ENCODE data around the gene FYB1. TPM values are rescaled to one million over a fixed set of nuclear protein-coding genes. Genes with fewer than 3 reads are reported as not detected.

FYB1 gene
- total and polyA plus RNA-seq, 2 donors, result 52.9 to 71.8 TPM

DNA sequence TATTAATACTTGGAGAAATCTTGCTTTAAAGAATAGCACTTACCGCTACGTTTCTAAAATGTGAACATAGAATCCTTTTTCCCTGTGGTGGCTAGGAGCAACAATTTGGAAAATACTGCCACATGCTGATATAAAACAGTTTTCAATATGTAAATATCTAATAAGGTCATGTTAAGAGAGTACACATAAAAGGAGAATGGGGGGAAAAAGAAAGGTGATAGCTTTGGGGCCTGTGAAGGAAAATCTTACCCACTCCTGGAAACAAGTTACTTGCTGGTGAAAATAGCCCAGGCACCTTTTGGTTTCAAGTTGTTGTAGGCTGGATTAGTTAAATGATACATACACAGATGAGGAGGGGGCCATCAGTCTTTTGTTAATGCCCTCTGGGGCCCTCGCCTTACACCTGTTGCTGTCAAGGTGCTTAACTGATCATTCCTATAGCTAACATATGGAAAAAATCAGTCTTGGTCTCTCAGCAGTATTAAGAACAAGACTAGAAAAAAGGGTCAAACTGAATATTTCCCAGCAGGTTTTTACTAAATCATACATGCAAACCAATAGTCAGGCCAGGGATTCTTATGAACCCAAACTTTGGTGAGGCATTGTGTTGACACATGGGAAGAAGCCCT lies 24.1 kb downstream of the FYB1 start:
- Histone ChIP-seq H3K27ac (ENCODE audit: low read depth in 1 of 2, low read length in 1 of 2) (peak overlapping the region; percentile 84 to 92), H3K4me3 (ENCODE audit: low read length in 2 of 2) (peak overlapping the region; percentile 12 to 20), H3K27me3 (ENCODE audit: control insufficient read depth in 2 of 2, insufficient read depth in 1 of 2, low read length in 1 of 2) (no peaks in the 10 kb centered on the region), H3K9me3 (ENCODE audit: control insufficient read depth in 2 of 2, insufficient read depth in 1 of 2, low read length in 1 of 2) (no peaks in the 10 kb centered on the region), H3K4me1 (ENCODE audit: control insufficient read depth in 2 of 2, insufficient read depth in 2 of 2, low read length in 2 of 2) (peaks cover 36 to 53% of the 10 kb centered on the region in 2 donors), H3K36me3 (ENCODE audit: control insufficient read depth in 2 of 2, insufficient read depth in 2 of 2, low read length in 1 of 2) (peaks cover 4 to 31% of the 10 kb centered on the region in 2 donors)
- DNase-seq (ENCODE audit: low read depth in 6 of 9, low spot score in 9 of 9), result no peak
- WGBS, result 87% methylated on average over 3 of the region's 3 CpGs

- H3K27me3 ChIP-seq (ENCODE audit: control insufficient read depth in 2 of 2, insufficient read depth in 1 of 2, low read length in 1 of 2), result no peaks in the 10 kb centered on the region
- H3K4me3 ChIP-seq (ENCODE audit: low read length in 2 of 2), result peak overlapping the region in 1 of 2 donors; percentile 20
- peaks cover 40 to 60% of the 10 kb centered on the region in 2 donors for H3K4me1 ChIP-seq (ENCODE audit: control insufficient read depth in 2 of 2, insufficient read depth in 2 of 2, low read length in 2 of 2)
- no peaks in the 10 kb centered on the region for H3K9me3 ChIP-seq (ENCODE audit: control insufficient read depth in 2 of 2, insufficient read depth in 1 of 2, low read length in 1 of 2)
- 62% methylated on average over 11 of the region's 11 CpGs for WGBS
- H3K36me3 ChIP-seq (ENCODE audit: control insufficient read depth in 2 of 2, insufficient read depth in 2 of 2, low read length in 1 of 2), result peaks cover 4 to 31% of the 10 kb centered on the region in 2 donors
- no peak for DNase-seq (ENCODE audit: low read depth in 6 of 9, low spot score in 9 of 9)
- peak overlapping the region; percentile 84 to 92 for H3K27ac ChIP-seq (ENCODE audit: low read depth in 1 of 2, low read length in 1 of 2)
Observed at GRCh38 chr5:39194466-39195136, 24.8 kb downstream of the FYB1 start.

GRCh38 chr5:39193553-39194465 lies 25.6 kb downstream of the FYB1 start:
- DNase-seq (ENCODE audit: low read depth in 6 of 9, low spot score in 9 of 9), result no peak
- peak overlapping the region; percentile 85 to 92 for H3K27ac ChIP-seq (ENCODE audit: low read depth in 1 of 2, low read length in 1 of 2)
- H3K4me1 ChIP-seq (ENCODE audit: control insufficient read depth in 2 of 2, insufficient read depth in 2 of 2, low read length in 2 of 2), result peaks cover 47 to 68% of the 10 kb centered on the region in 2 donors
- no peaks in the 10 kb centered on the region for H3K9me3 ChIP-seq (ENCODE audit: control insufficient read depth in 2 of 2, insufficient read depth in 1 of 2, low read length in 1 of 2)
- H3K36me3 ChIP-seq (ENCODE audit: control insufficient read depth in 2 of 2, insufficient read depth in 2 of 2, low read length in 1 of 2), result peaks cover 4 to 33% of the 10 kb centered on the region in 2 donors
- H3K27me3 ChIP-seq (ENCODE audit: control insufficient read depth in 2 of 2, insufficient read depth in 1 of 2, low read length in 1 of 2), result no peaks in the 10 kb centered on the region
- H3K4me3 ChIP-seq (ENCODE audit: low read length in 2 of 2), result no peak overlapping the region
- WGBS, result 83% methylated on average over 6 of the region's 6 CpGs

DNA sequence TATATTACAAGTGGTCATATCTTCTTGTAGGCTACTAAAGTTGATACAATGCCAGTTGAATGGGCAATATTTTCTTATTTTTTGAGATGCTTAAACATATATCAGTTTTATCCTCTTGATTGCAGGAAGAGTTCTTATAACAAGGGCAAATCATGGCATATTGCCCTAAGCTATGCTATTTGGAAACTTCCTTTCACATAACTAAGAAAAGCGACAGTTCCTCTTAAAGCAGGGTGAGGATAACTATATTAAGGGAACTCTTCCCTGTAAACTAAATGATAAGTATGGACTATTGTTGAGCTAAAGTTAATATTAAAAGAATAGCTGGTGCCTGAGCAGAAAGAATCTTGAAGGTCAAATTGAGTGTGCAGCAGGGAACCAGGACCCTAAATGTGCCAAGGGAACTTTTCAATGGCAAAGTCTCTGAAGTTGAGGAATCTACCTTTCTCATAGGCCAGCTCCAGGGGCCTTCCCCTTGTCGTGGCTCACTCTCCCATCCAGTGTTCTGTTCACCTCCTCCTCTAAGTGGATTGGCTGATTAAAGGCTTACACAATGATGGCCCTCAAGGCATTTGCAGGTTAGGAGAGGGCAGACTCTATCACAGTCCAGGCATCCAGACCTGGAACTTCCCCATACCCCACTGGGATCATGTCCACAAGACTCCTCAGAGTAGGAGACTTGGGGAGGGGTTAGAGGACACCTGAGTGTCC lies 26.8 kb downstream of the FYB1 start:
- Histone ChIP-seq H3K36me3 (ENCODE audit: control insufficient read depth in 2 of 2, insufficient read depth in 2 of 2, low read length in 1 of 2) (peaks cover 4 to 35% of the 10 kb centered on the region in 2 donors), H3K4me1 (ENCODE audit: control insufficient read depth in 2 of 2, insufficient read depth in 2 of 2, low read length in 2 of 2) (peaks cover 52 to 78% of the 10 kb centered on the region in 2 donors), H3K27me3 (ENCODE audit: control insufficient read depth in 2 of 2, insufficient read depth in 1 of 2, low read length in 1 of 2) (no peaks in the 10 kb centered on the region), H3K9me3 (ENCODE audit: control insufficient read depth in 2 of 2, insufficient read depth in 1 of 2, low read length in 1 of 2) (no peaks in the 10 kb centered on the region), H3K27ac (ENCODE audit: low read depth in 1 of 2, low read length in 1 of 2) (peak overlapping the region; percentile 80 to 92), H3K4me3 (ENCODE audit: low read length in 2 of 2) (peak overlapping the region in 1 of 2 donors; percentile 7)
- WGBS, result 32% methylated on average over 2 of the region's 2 CpGs
- DNase-seq (ENCODE audit: low read depth in 6 of 9, low spot score in 9 of 9), result no peak

- peak overlapping the region; percentile 8 to 32 for H3K4me3 ChIP-seq (ENCODE audit: low read length in 2 of 2)
- H3K9me3 ChIP-seq (ENCODE audit: control insufficient read depth in 2 of 2, insufficient read depth in 1 of 2, low read length in 1 of 2), result no peaks in the 10 kb centered on the region
- WGBS, result 3% methylated on average over 6 of the region's 6 CpGs
- peaks cover 4 to 26% of the 10 kb centered on the region in 2 donors for H3K36me3 ChIP-seq (ENCODE audit: control insufficient read depth in 2 of 2, insufficient read depth in 2 of 2, low read length in 1 of 2)
- H3K27me3 ChIP-seq (ENCODE audit: control insufficient read depth in 2 of 2, insufficient read depth in 1 of 2, low read length in 1 of 2), result no peaks in the 10 kb centered on the region
- peaks cover 47 to 78% of the 10 kb centered on the region in 2 donors for H3K4me1 ChIP-seq (ENCODE audit: control insufficient read depth in 2 of 2, insufficient read depth in 2 of 2, low read length in 2 of 2)
- peak in 2 of 9 donors; percentile 66 to 78 for DNase-seq (ENCODE audit: low read depth in 6 of 9, low spot score in 9 of 9)
- H3K27ac ChIP-seq (ENCODE audit: low read depth in 1 of 2, low read length in 1 of 2), result peak overlapping the region; percentile 84 to 92
Observed at GRCh38 chr5:39191216-39191615, 28.1 kb downstream of the FYB1 start.

GRCh38 chr5:39190311-39191102 lies 28.9 kb downstream of the FYB1 start:
- peak overlapping the region; percentile 87 to 92 for H3K27ac ChIP-seq (ENCODE audit: low read depth in 1 of 2, low read length in 1 of 2)
- H3K4me1 ChIP-seq (ENCODE audit: control insufficient read depth in 2 of 2, insufficient read depth in 2 of 2, low read length in 2 of 2), result peaks cover 51 to 79% of the 10 kb centered on the region in 2 donors
- peak in 1 of 9 donors; percentile 60 for DNase-seq (ENCODE audit: low read depth in 6 of 9, low spot score in 9 of 9)
- H3K27me3 ChIP-seq (ENCODE audit: control insufficient read depth in 2 of 2, insufficient read depth in 1 of 2, low read length in 1 of 2), result no peaks in the 10 kb centered on the region
- H3K9me3 ChIP-seq (ENCODE audit: control insufficient read depth in 2 of 2, insufficient read depth in 1 of 2, low read length in 1 of 2), result no peaks in the 10 kb centered on the region
- H3K36me3 ChIP-seq (ENCODE audit: control insufficient read depth in 2 of 2, insufficient read depth in 2 of 2, low read length in 1 of 2), result peaks cover 4 to 29% of the 10 kb centered on the region in 2 donors
- peak overlapping the region; percentile 8 to 32 for H3K4me3 ChIP-seq (ENCODE audit: low read length in 2 of 2)
- WGBS, result 48% methylated on average over 4 of the region's 4 CpGs

DNA sequence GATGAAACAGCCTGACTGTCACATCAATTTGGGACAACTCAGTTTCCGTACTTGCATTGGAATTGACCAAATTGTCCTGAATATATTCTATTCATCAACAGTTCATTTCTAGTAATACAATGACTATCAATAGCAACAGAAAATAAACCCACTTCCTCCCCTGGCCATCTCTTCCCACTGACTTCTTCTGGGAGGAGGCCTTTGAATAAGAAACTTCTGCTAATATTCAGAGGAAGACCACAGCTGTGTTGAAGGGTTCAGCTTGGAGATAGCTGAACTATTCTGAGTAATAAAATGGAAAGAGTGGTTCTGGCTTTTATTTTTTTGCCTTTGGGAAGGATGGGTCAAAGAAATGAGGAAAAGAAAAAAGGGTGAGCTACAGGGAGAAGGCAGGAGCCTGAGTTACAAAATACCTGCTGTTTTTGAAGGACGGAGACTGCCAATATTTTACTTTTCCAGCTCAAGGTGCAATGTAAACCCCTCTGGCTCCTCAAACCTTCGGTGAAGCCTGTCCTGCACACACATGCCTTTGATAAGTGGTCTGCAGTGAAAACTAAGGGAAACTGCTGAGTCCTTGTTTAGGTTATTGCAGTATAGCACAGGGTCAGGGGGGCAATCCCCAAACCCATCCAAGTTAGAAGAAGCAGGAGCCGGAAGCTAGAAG lies 29.9 kb downstream of the FYB1 start:
- H3K4me3 ChIP-seq (ENCODE audit: low read length in 2 of 2), result peak overlapping the region in 1 of 2 donors; percentile 1
- peaks cover 0 to 25% of the 10 kb centered on the region in 2 donors for H3K36me3 ChIP-seq (ENCODE audit: control insufficient read depth in 2 of 2, insufficient read depth in 2 of 2, low read length in 1 of 2)
- peak in 1 of 9 donors; percentile 40 for DNase-seq (ENCODE audit: low read depth in 6 of 9, low spot score in 9 of 9)
- 60% methylated on average over 4 of the region's 4 CpGs for WGBS
- no peaks in the 10 kb centered on the region for H3K9me3 ChIP-seq (ENCODE audit: control insufficient read depth in 2 of 2, insufficient read depth in 1 of 2, low read length in 1 of 2)
- H3K4me1 ChIP-seq (ENCODE audit: control insufficient read depth in 2 of 2, insufficient read depth in 2 of 2, low read length in 2 of 2), result peaks cover 45 to 69% of the 10 kb centered on the region in 2 donors
- H3K27ac ChIP-seq (ENCODE audit: low read depth in 1 of 2, low read length in 1 of 2), result peak overlapping the region; percentile 75 to 92
- H3K27me3 ChIP-seq (ENCODE audit: control insufficient read depth in 2 of 2, insufficient read depth in 1 of 2, low read length in 1 of 2), result no peaks in the 10 kb centered on the region
